SK-N-SH (cell line): ENCODE measurements around the gene AHNAK. TPM values are rescaled to one million over a fixed set of nuclear protein-coding genes. Genes with fewer than 3 reads are reported as not detected.

Source experiments
- CTCF ChIA-PET: fragments of 300-600, 350-600 bp; formaldehyde crosslinking; extraction: SDS; loops from one replicate; lab custom pipeline; 2021; lab: Yijun Ruan, JAX
- POLR2A ChIA-PET: fragments of 350-600 bp; sonication (Branson Sonifier 250); formaldehyde crosslinking; extraction: SDS; loops from one replicate; lab custom pipeline; 2020; ENCODE audit warnings: antibody characterized with exemption, inconsistent platforms; lab: Yijun Ruan, JAX
- DNase-seq: peaks from one replicate; pipeline ENCODE4 v3.0.0; 2012
- H2AFZ ChIP-seq: fragments of 200-600 bp; sonication (generic); 2 replicates; pipeline ENCODE4 v1.8.1; 2016; ENCODE audit warnings: antibody characterized with exemption, mild to moderate bottlenecking, low read depth
- H3F3A ChIP-seq: fragments of 200-600 bp; sonication (generic); replicated peaks from 2 replicates; pipeline ENCODE3; 2016; ENCODE audit warnings: antibody characterized with exemption, mild to moderate bottlenecking; ENCODE audit not compliant: insufficient read depth
- H3K27ac ChIP-seq, 2 experiments: fragments of 200-500 bp in 1 of 2; fragments of 200-600 bp in 1 of 2; sonication (Bioruptor generic) in 1 of 2; sonication (generic), shearing (Covaris generic) in 1 of 2; 2 replicates each; pipeline versions ENCODE4 v1.5.1 to v1.6.1; 2014 to 2016; ENCODE audit warnings: low read depth in 2 of 2, inconsistent platforms in 1 of 2, low read length in 1 of 2, mild to moderate bottlenecking in 1 of 2, mixed read lengths in 1 of 2
- H3K27me3 ChIP-seq: fragments of 200-600 bp; sonication (generic), shearing (Covaris generic); 2 replicates; pipeline ENCODE4 v1.6.1; 2016; ENCODE audit warnings: mixed run types; ENCODE audit not compliant: insufficient read depth
- H3K36me3 ChIP-seq, 2 experiments: fragments of 200-500 bp in 1 of 2; fragments of 200-600 bp in 1 of 2; sonication (Bioruptor generic) in 1 of 2; sonication (generic) in 1 of 2; replicated peaks in 1 of 2; 2 replicates each; pipeline versions ENCODE3 to v1.5.1; 2014 to 2016; ENCODE audit warnings: low read length in 1 of 2, mild to moderate bottlenecking in 1 of 2; ENCODE audit not compliant: insufficient read depth in 2 of 2, control insufficient read depth in 1 of 2
- H3K4me1 ChIP-seq, 2 experiments: fragments of 200-500 bp in 1 of 2; fragments of 200-600 bp in 1 of 2; sonication (Bioruptor generic) in 1 of 2; sonication (generic), shearing (Covaris generic) in 1 of 2; 2 replicates each; pipeline versions ENCODE4 v1.5.1 to v1.6.1; 2014 to 2016; ENCODE audit warnings: low read depth in 1 of 2, low read length in 1 of 2, mixed run types in 1 of 2; ENCODE audit not compliant: insufficient read depth in 2 of 2, control insufficient read depth in 1 of 2
- H3K4me2 ChIP-seq: fragments of 200-600 bp; sonication (generic), shearing (Covaris generic); 2 replicates; pipeline ENCODE4 v1.6.1; 2017; ENCODE audit warnings: mixed run types
- H3K4me3 ChIP-seq, 2 experiments: fragments of 200-500 bp in 1 of 2; fragments of 200-600 bp in 1 of 2; sonication (Bioruptor generic) in 1 of 2; sonication (generic), shearing (Covaris generic) in 1 of 2; 2 replicates each; pipeline versions ENCODE4 v1.5.1 to v1.8.1; 2014 to 2016; ENCODE audit warnings: low read depth in 2 of 2, inconsistent platforms in 1 of 2, low read length in 1 of 2, mild to moderate bottlenecking in 1 of 2, mixed read lengths in 1 of 2, moderate library complexity in 1 of 2
- H3K79me2 ChIP-seq: fragments of 200-600 bp; sonication (generic); 2 replicates; pipeline ENCODE4 v1.8.1; 2017; ENCODE audit warnings: mild to moderate bottlenecking; ENCODE audit not compliant: insufficient read depth
- H3K9ac ChIP-seq: fragments of 200-600 bp; sonication (generic); 2 replicates; pipeline ENCODE4 v1.6.1; 2017; ENCODE audit warnings: mixed run types
- H3K9me2 ChIP-seq: fragments of 200-600 bp; sonication (generic); 2 replicates; pipeline ENCODE4 v1.6.1; 2017; ENCODE audit warnings: mixed run types
- H3K9me3 ChIP-seq: fragments of 200-600 bp; sonication (generic); 2 replicates; pipeline ENCODE4 v1.6.1; 2017; ENCODE audit warnings: mixed run types, mild to moderate bottlenecking, moderate library complexity
- H4K20me1 ChIP-seq: fragments of 200-600 bp; sonication (generic); 2 replicates; pipeline ENCODE4 v1.6.1; 2017; ENCODE audit warnings: mild to moderate bottlenecking, mixed run types; ENCODE audit not compliant: insufficient read depth
- EP300 ChIP-seq, 2 experiments: IDR thresholded peaks; 2 replicates each; pipeline versions ENCODE4 v1.4.0 to v1.6.1; 2012; ENCODE audit warnings: borderline replicate concordance in 1 of 2, low read depth in 1 of 2, low read length in 1 of 2
- FOXM1 ChIP-seq: IDR thresholded peaks from 2 replicates; pipeline ENCODE4 v1.4.0; 2012; ENCODE audit warnings: low read depth, mild to moderate bottlenecking
- GABPA ChIP-seq: IDR thresholded peaks from 2 replicates; pipeline ENCODE4 v1.4.0; 2012; ENCODE audit warnings: low read depth, mild to moderate bottlenecking
- IRF3 ChIP-seq: fragments of 150-350 bp; IDR thresholded peaks from 2 replicates; pipeline ENCODE4 v1.6.1; 2016; ENCODE audit warnings: mild to moderate bottlenecking, low read depth, low read length
- JUND ChIP-seq: IDR thresholded peaks from 2 replicates; pipeline ENCODE4 v1.4.0; 2012
- MAX ChIP-seq: IDR thresholded peaks from 2 replicates; pipeline ENCODE4 v1.4.0; 2012; ENCODE audit warnings: low read depth
- MEF2A ChIP-seq: IDR thresholded peaks from 2 replicates; pipeline ENCODE4 v1.4.0; 2012; ENCODE audit warnings: low read depth, borderline replicate concordance
- MXI1 ChIP-seq: IDR thresholded peaks from 2 replicates; pipeline ENCODE4 v1.6.1; 2012; ENCODE audit warnings: mild to moderate bottlenecking, low read depth, low read length, improper control_type of control experiment
- NFIC ChIP-seq: IDR thresholded peaks from 2 replicates; pipeline ENCODE4 v1.4.0; 2012; ENCODE audit warnings: borderline replicate concordance
- NRF1 ChIP-seq: IDR thresholded peaks from 2 replicates; pipeline ENCODE4 v1.6.1; 2012; ENCODE audit warnings: low read depth, mild to moderate bottlenecking, low read length
- POLR2AphosphoS5 ChIP-seq: IDR thresholded peaks from 2 replicates; pipeline ENCODE4 v1.6.1; 2012; ENCODE audit warnings: low read depth, low read length
- RCOR1 ChIP-seq: fragments of 150-350 bp; IDR thresholded peaks from 2 replicates; pipeline ENCODE4 v1.6.1; 2017; ENCODE audit warnings: antibody characterized with exemption, low read length
- RFX5 ChIP-seq: IDR thresholded peaks from 2 replicates; pipeline ENCODE4 v1.6.1; 2012; ENCODE audit warnings: mild to moderate bottlenecking, improper control_type of control experiment, low read length
- SIN3A ChIP-seq: IDR thresholded peaks from 2 replicates; pipeline ENCODE4 v1.6.1; 2012; ENCODE audit warnings: low read depth, mild to moderate bottlenecking, low read length, moderate library complexity, borderline replicate concordance
- SMC3 ChIP-seq: IDR thresholded peaks from 2 replicates; pipeline ENCODE4 v1.6.1; 2012; ENCODE audit warnings: low read depth, low read length, improper control_type of control experiment
- TAF1 ChIP-seq: IDR thresholded peaks from 2 replicates; pipeline ENCODE4 v1.6.1; 2012; ENCODE audit warnings: low read depth, mild to moderate bottlenecking, low read length, moderate library complexity, borderline replicate concordance
- TEAD4 ChIP-seq: IDR thresholded peaks from 2 replicates; pipeline ENCODE4 v1.4.0; 2012; ENCODE audit warnings: mild to moderate bottlenecking, borderline replicate concordance; ENCODE audit not compliant: insufficient read depth
- YY1 ChIP-seq: IDR thresholded peaks from 2 replicates; pipeline ENCODE4 v1.4.0; 2012; ENCODE audit warnings: low read depth, mild to moderate bottlenecking
- ZBTB33 ChIP-seq: IDR thresholded peaks from 2 replicates; pipeline ENCODE4 v1.4.0; 2012; ENCODE audit warnings: low read depth, borderline replicate concordance
- WGBS: methylation state at CpG from one replicate; pipeline ENCODE4 v1.1.6; 2017; ENCODE audit warnings: low lambda C conversion rate; 5-methylcytosine and 5-hydroxymethylcytosine counted together
- polyA plus RNA-seq, 3 experiments: library from polyadenylated mRNA; depleted of rRNA; stranded (reverse); fragments of >200 nt; gene quantifications; 2 replicates each; pipeline ENCODE4 v1.2.3, GENCODE V29; 2012

Gene AHNAK
- polyA plus RNA-seq, 1 of the 3 experiments (the other 2 are of a cell fraction): 57.8 TPM

- POLR2A ChIA-PET: no interaction called here
- H3K79me2 ChIP-seq: no peaks in the 10 kb centered on the region
These were observed 157.6 kb downstream of the AHNAK start for GRCh38 chr11:62388999-62389398.

More at GRCh38 chr11:62388999-62389398, 157.6 kb downstream of the AHNAK start:
- no peaks in the 10 kb centered on the region for H3K9me3 ChIP-seq
- CTCF ChIA-PET: interaction anchor here (0.6 to 8.5 kb wide), 4 partner anchors 39 to 153 kb away, joined by 3 to 195 read pairs (median 4); no protein-coding TSS in a partner anchor
- H3K4me3 ChIP-seq: no peak overlapping the region
- H3K36me3 ChIP-seq: no peaks in the 10 kb centered on the region
- no peaks in the 10 kb centered on the region for H4K20me1 ChIP-seq
- no peak for TF ChIP-seq ZBTB33
- TF ChIP-seq JUND: no peak
- TF ChIP-seq TAF1: no peak
- no peak for TF ChIP-seq RFX5
- no peak for TF ChIP-seq EP300 (IDR thresholded peaks at IDR 0.05; ENCODE audit: borderline replicate concordance in 1 of 2, low read depth in 1 of 2, low read length in 1 of 2)
- TF ChIP-seq SIN3A: no peak
- no peak for TF ChIP-seq TEAD4
- TF ChIP-seq MEF2A: no peak
- TF ChIP-seq NRF1: no peak
- no peak for TF ChIP-seq MXI1
- no peak for TF ChIP-seq RCOR1
- no peak for TF ChIP-seq POLR2AphosphoS5
- TF ChIP-seq GABPA: no peak
- TF ChIP-seq SMC3: no peak
- no peak for TF ChIP-seq FOXM1
- TF ChIP-seq MAX: no peak
- no peak for TF ChIP-seq YY1
- TF ChIP-seq IRF3: no peak
- TF ChIP-seq NFIC: no peak
- TF ChIP-seq, all 33 proteins: peak for 0
- Histone ChIP-seq H3K9ac (no peak overlapping the region), H3K4me2 (no peak overlapping the region), H2AFZ (no peak overlapping the region), H3F3A (no peaks in the 10 kb centered on the region), H3K4me1 (no peaks in the 10 kb centered on the region), H3K27ac (no peak overlapping the region), H3K9me2 (no peaks in the 10 kb centered on the region), H3K27me3 (no peaks in the 10 kb centered on the region)
- DNase-seq: no peak
- 93% methylated on average over 11 of the region's 11 CpGs for WGBS
